OCI-LY3 (cell line): ENCODE results near the gene PARD6G.

Source experiments
- H2AFZ ChIP-seq: fragments of 200-600, 300-600 bp; shearing (Covaris generic); 2 replicates; pipeline ENCODE4 v1.6.0; 2014; ENCODE audit warnings: antibody characterized with exemption, low read depth, low read length
- H3K27ac ChIP-seq: fragments of 200-600, 300-600 bp; sonication (generic); 2 replicates; pipeline ENCODE4 v1.5.1; 2014; ENCODE audit warnings: mild to moderate bottlenecking, low read length, moderate library complexity, mixed read lengths
- H3K27me3 ChIP-seq: fragments of 200-600, 300-600 bp; sonication (generic); 2 replicates; pipeline ENCODE4 v1.6.1; 2014; ENCODE audit warnings: low read depth, low read length, mixed read lengths
- H3K36me3 ChIP-seq: fragments of 200-600, 300-600 bp; sonication (generic); replicated peaks from 2 replicates; pipeline ENCODE3; 2014; ENCODE audit warnings: low read depth, low read length, mixed read lengths
- H3K4me1 ChIP-seq: fragments of 300-600, 200-600 bp; sonication (generic); 2 replicates; pipeline ENCODE4 v1.6.1; 2014; ENCODE audit warnings: low read length, mixed read lengths
- H3K4me2 ChIP-seq: fragments of 200-600, 300-600 bp; sonication (generic); 2 replicates; pipeline ENCODE4 v1.6.1; 2014; ENCODE audit warnings: low read length, mixed read lengths
- H3K4me3 ChIP-seq: fragments of 300-600, 200-600 bp; sonication (generic); 2 replicates; pipeline ENCODE4 v1.5.1; 2014; ENCODE audit warnings: antibody characterized with exemption, mild to moderate bottlenecking, low read length, moderate library complexity
- H3K79me2 ChIP-seq: fragments of 300-600, 200-600 bp; shearing (Covaris generic); 2 replicates; pipeline ENCODE4 v1.6.1; 2014; ENCODE audit warnings: mild to moderate bottlenecking, low read length, mixed read lengths
- H3K9ac ChIP-seq: fragments of 300-600, 200-600 bp; shearing (Covaris generic); 2 replicates; pipeline ENCODE4 v1.6.0; 2014; ENCODE audit warnings: mild to moderate bottlenecking, low read length, moderate library complexity
- H3K9me3 ChIP-seq: fragments of 200-600, 300-600 bp; shearing (Covaris generic); 2 replicates; pipeline ENCODE4 v1.6.1; 2014; ENCODE audit warnings: low read length, mixed read lengths; ENCODE audit not compliant: insufficient read depth
- H4K20me1 ChIP-seq: fragments of 200-600, 300-600 bp; sonication (generic); 2 replicates; pipeline ENCODE4 v1.6.1; 2016; ENCODE audit warnings: low read length, mixed read lengths; ENCODE audit not compliant: insufficient read depth
- EZH2phosphoT487 ChIP-seq: fragments of 200-600 bp; shearing (Covaris generic); IDR thresholded peaks from 2 replicates; pipeline ENCODE4 v1.6.1; 2018; ENCODE audit warnings: antibody characterized with exemption, mixed run types, low read depth
- TF ChIP-seq, protein P1 (sequence below): fragments of 200-600, 300-600 bp; sonication (generic); IDR thresholded peaks from 2 replicates; pipeline ENCODE4 v1.5.1; 2014; ENCODE audit warnings: antibody characterized with exemption, low read length, low read depth

PARD6G gene

DNA sequence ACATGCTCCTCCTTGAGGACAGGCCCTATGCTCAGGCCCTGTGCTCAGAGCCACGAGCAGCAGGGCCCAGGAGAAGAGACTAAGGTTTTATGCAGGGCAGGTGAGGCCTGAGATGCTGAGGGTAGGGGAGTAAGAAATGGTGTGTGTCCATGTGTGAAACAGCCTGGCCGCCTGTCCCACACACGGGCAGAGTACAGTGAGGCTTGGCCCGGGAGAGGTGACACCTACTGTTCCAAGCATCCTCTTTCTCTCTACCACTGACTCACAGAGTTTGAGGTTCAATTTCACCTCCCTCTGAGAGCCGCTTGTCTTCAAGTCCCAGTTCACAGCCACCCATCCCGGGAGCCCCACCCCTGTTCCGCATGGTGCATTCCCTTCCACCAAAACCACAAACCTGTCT, 84.1 kb downstream of the PARD6G start:
- Histone ChIP-seq H4K20me1 (0 out of 2 replicates have a peak, but pooled peaks cover 8% of the 10 kb centered on the region), H3K79me2 (no peaks in the 10 kb centered on the region), H3K4me1 (no peaks in the 10 kb centered on the region), H3K9me3 (no peaks in the 10 kb centered on the region), H3K27ac (no peak overlapping the region), H3K27me3 (no peaks in the 10 kb centered on the region), H3K9ac (no peak overlapping the region), H2AFZ (no peak overlapping the region), H3K36me3 (no peaks in the 10 kb centered on the region), H3K4me3 (no peak overlapping the region), H3K4me2 (no peak overlapping the region)
- TF ChIP-seq EZH2phosphoT487: no peak
- TF ChIP-seq, protein P1, sequence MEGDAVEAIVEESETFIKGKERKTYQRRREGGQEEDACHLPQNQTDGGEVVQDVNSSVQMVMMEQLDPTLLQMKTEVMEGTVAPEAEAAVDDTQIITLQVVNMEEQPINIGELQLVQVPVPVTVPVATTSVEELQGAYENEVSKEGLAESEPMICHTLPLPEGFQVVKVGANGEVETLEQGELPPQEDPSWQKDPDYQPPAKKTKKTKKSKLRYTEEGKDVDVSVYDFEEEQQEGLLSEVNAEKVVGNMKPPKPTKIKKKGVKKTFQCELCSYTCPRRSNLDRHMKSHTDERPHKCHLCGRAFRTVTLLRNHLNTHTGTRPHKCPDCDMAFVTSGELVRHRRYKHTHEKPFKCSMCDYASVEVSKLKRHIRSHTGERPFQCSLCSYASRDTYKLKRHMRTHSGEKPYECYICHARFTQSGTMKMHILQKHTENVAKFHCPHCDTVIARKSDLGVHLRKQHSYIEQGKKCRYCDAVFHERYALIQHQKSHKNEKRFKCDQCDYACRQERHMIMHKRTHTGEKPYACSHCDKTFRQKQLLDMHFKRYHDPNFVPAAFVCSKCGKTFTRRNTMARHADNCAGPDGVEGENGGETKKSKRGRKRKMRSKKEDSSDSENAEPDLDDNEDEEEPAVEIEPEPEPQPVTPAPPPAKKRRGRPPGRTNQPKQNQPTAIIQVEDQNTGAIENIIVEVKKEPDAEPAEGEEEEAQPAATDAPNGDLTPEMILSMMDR: no peak

DNA sequence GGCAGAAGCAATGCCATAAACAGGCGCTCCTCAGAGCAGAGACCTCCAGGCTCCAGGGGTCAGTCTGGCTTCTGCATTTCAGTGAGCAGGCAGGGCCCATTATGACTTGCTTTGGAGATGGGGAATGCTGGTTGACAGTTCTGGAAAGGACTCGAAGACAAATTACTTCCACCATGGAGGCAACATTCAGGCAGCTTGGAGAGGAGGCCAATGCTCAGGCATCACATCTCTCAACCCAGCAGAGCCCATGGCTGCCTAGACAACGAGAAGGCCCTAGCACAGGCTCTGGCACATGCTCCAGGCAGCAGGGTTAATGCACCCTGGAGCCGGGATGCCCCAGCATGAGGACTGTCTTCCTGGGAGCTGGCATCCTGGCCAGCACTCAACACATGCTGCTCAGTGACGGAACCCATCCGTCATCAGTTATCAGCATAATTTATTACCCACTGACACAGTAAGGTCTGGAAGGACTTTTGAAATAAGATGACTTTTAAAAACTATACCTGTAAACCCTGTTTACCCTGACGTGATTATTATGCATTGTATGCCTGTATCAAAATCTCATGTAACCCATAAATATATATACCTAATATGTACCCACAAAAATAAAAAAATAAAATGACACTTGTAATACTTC, 85.4 kb downstream of the PARD6G start:
- H4K20me1 ChIP-seq: peaks cover 13% of the 10 kb centered on the region; the same call in 1 of the 2 replicates
- no peak overlapping the region for H3K4me3 ChIP-seq
- H3K4me2 ChIP-seq: no peak overlapping the region
- H3K9ac ChIP-seq: no peak overlapping the region
- no peak overlapping the region for H3K27ac ChIP-seq
- TF ChIP-seq, protein P1: no peak
- no peak for TF ChIP-seq EZH2phosphoT487
- no peaks in the 10 kb centered on the region for H3K9me3 ChIP-seq
- no peak overlapping the region for H2AFZ ChIP-seq
- no peaks in the 10 kb centered on the region for H3K4me1 ChIP-seq
- no peaks in the 10 kb centered on the region for H3K79me2 ChIP-seq
- no peaks in the 10 kb centered on the region for H3K27me3 ChIP-seq
- H3K36me3 ChIP-seq: no peaks in the 10 kb centered on the region

DNA sequence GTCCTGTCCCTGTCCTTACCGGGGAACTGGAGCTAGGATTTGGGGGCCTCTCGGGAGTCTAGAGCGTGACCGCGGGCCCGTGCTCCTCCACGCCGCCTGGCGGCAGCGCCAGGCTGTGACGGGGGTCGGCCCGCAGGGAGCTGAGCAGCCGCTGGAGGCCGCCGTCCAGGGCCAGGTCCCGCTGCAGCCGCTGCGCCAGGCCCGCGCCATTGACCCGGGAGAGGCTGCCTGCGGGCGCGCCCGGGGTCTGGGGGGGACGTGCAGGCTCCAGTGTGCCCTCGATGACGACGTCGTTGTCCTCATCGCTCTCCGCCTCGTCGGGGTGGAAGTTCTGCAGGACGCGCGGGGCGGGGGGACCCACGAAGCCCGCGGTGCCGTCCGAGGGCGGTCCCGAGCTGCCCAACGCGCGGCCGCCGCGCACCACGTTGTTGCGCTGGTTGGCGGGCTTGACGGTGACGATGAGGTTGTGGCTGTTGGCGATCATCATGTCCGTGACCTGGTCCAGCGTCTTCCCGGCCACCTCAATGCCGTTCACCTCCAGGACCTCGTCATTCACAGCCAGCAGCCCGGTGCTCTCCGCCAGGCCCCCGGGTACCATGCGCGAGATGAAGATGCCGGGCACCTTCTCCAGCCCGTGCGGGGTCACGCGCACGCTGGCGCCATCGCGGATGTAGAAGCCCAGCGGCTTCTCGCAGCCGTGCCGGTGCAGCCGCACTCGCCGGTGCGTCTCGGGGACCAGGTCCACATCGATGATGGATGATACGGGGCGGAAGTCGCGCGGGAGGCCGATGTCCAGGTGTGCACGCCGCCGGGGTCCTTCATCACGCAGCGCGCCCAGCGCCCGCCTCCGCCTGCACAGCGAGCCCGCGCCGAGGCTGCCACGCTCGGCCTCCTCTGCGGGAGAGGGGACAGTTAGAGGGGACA, 87.3 kb downstream of the PARD6G start:
- no peak overlapping the region for H3K27ac ChIP-seq
- no peaks in the 10 kb centered on the region for H3K4me1 ChIP-seq
- no peak for TF ChIP-seq EZH2phosphoT487
- TF ChIP-seq, protein P1: no peak
- no peaks in the 10 kb centered on the region for H3K79me2 ChIP-seq
- no peaks in the 10 kb centered on the region for H3K9me3 ChIP-seq
- no peak overlapping the region for H3K4me2 ChIP-seq
- H3K9ac ChIP-seq: no peak overlapping the region
- peaks cover 13% of the 10 kb centered on the region; the same call in 1 of the 2 replicates for H4K20me1 ChIP-seq
- H3K27me3 ChIP-seq: no peaks in the 10 kb centered on the region
- H3K4me3 ChIP-seq: no peak overlapping the region
- no peak overlapping the region for H2AFZ ChIP-seq
- no peaks in the 10 kb centered on the region for H3K36me3 ChIP-seq

DNA sequence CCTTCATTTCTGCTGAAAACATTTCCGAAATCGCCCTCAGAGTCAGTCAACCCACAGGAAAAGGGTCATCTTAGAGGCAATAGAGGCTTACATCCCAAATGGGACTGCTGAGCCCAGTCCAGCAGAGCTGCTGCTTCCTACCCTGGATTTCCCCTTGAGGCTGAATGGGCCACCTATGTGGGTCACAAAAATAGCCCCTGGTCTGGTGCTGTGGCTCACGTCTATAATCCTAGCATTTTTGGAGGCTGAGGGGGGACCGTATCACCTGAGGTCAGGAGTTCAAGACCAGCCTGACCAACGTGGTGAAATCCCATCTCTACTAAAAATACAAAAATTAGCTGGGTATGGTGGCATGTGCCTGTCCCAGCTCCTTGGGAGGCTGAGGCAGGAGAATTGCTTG, 88.9 kb downstream of the PARD6G start:
- H3K27ac ChIP-seq: no peak overlapping the region
- H3K36me3 ChIP-seq: no peaks in the 10 kb centered on the region
- peaks cover 18% of the 10 kb centered on the region; the same call in 1 of the 2 replicates for H4K20me1 ChIP-seq
- no peak overlapping the region for H3K4me2 ChIP-seq
- no peaks in the 10 kb centered on the region for H3K79me2 ChIP-seq
- H3K9me3 ChIP-seq: no peaks in the 10 kb centered on the region
- peaks cover 9% of the 10 kb centered on the region for H3K4me1 ChIP-seq
- no peak for TF ChIP-seq EZH2phosphoT487
- TF ChIP-seq, protein P1: no peak
- no peaks in the 10 kb centered on the region for H3K27me3 ChIP-seq
- H3K4me3 ChIP-seq: no peak overlapping the region
- no peak overlapping the region for H2AFZ ChIP-seq
- H3K9ac ChIP-seq: no peak overlapping the region
